Left lung (tissue), 10 donors: Measurements from ENCODE around the gene PPP1R9B. TPM values are rescaled to one million over a fixed set of nuclear protein-coding genes. Genes with fewer than 3 reads are reported as not detected.
A peak's percentile ranks its signal among the peaks of the same experiment; 100 is the strongest.

Experiments
- ATAC-seq: fragments of 200-7000 bp; cut with Tn5 transposase; one replicate; pipeline ENCODE4 v1.9.1; 2020; ENCODE audit warnings: moderate library complexity
- DNase-seq, 4 donors: peaks; one replicate each; pipeline ENCODE4 v3.0.0-alpha.2; 2013 to 2020
- H3K27ac ChIP-seq, 2 donors: fragments of 200-600 bp; sonication (generic) in 1 of 2; one replicate each; pipeline versions ENCODE4 v1.5.0 to v1.8.0; 2020 to 2021
- H3K27me3 ChIP-seq, 2 donors: fragments of 200-600 bp; sonication (generic) in 1 of 2; one replicate each; pipeline versions ENCODE4 v1.5.0 to v1.8.0; 2020 to 2021
- H3K36me3 ChIP-seq, 2 donors: fragments of 200-600 bp; sonication (generic) in 1 of 2; one replicate each; pipeline versions ENCODE4 v1.5.0 to v1.8.0; 2020 to 2021
- H3K4me1 ChIP-seq, 2 donors: fragments of 200-600 bp; one replicate each; pipeline ENCODE4 v1.8.0; 2021
- H3K4me3 ChIP-seq, 2 donors: fragments of 200-600 bp; sonication (generic) in 1 of 2; one replicate each; pipeline versions ENCODE4 v1.5.0 to v1.8.0; 2020 to 2021; ENCODE audit warnings: mild to moderate bottlenecking in 1 of 2
- H3K9me3 ChIP-seq, 2 donors: fragments of 200-600 bp; sonication (generic) in 1 of 2; one replicate each; pipeline versions ENCODE4 v1.5.0 to v1.8.0; 2020 to 2021
- intact Hi-C, 2 donors: fragments of 100-400 bp; cut with DNase I; formaldehyde crosslinking; loops; one replicate each; pipeline versions ENCODE4 v1.11.2 to v1.14.2; 2022
- polyA plus RNA-seq, 6 donors: library from polyadenylated mRNA; unstranded; fragments of 120-200 nt; gene quantifications; one replicate each; pipeline ENCODE4 v1.2.1, GENCODE V29; 2013; ENCODE audit not compliant: insufficient read length in 6 of 6
- total RNA-seq, 2 donors: library from RNA; stranded (reverse); fragmentation: NEBNext Ultra II Directional; extraction: Animal tissue kit (Norgen Biotek cat#: 25700); gene quantifications; one replicate each; pipeline ENCODE4 v1.2.1, GENCODE V29; 2021
- TF ChIP-seq, protein P1 (sequence below), 2 donors: fragments of 200-600 bp; sonication (generic) in 1 of 2; IDR thresholded peaks; one replicate each; pipeline versions ENCODE4 v1.5.0 to v1.8.0; 2021; ENCODE audit warnings: antibody characterized with exemption in 2 of 2
- donor health status: DM: no; HTN: yes; CAD: no.
- donor health status: DM: no; HTN: no; CAD: no.

PPP1R9B gene
- total and polyA plus RNA-seq, 8 donors = 53.4 to 86.6 (median 67.3) TPM

DNA sequence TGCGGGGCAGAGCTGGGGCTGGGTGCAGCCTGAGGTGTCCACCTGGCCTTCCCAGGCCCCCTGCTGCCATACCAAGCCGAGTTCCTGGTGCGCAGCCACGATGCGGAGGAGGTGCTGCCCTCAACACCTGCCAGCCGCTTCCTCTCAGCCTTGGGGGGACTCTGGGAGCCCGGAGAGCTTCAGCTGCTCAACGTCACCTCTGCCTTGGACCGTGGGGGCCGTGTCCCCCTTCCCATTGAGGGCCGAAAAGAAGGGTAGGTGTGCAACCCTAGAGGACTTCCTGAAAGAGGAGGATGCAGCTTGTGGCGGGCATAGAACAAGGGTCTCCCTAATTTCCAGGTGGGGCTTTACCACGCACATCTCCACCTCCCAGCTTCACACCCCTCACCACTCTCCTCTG is 17.8 kb upstream of the PPP1R9B start:
- H3K4me3 ChIP-seq = no peak overlapping the region
- ATAC-seq (no peak), DNase-seq (peak in 1 of 4 donors; percentile 58)
- H3K9me3 ChIP-seq = no peaks in the 10 kb centered on the region
- intact Hi-C loops = no loop called here
- TF ChIP-seq, protein P1, sequence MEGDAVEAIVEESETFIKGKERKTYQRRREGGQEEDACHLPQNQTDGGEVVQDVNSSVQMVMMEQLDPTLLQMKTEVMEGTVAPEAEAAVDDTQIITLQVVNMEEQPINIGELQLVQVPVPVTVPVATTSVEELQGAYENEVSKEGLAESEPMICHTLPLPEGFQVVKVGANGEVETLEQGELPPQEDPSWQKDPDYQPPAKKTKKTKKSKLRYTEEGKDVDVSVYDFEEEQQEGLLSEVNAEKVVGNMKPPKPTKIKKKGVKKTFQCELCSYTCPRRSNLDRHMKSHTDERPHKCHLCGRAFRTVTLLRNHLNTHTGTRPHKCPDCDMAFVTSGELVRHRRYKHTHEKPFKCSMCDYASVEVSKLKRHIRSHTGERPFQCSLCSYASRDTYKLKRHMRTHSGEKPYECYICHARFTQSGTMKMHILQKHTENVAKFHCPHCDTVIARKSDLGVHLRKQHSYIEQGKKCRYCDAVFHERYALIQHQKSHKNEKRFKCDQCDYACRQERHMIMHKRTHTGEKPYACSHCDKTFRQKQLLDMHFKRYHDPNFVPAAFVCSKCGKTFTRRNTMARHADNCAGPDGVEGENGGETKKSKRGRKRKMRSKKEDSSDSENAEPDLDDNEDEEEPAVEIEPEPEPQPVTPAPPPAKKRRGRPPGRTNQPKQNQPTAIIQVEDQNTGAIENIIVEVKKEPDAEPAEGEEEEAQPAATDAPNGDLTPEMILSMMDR (IDR thresholded peaks at IDR 0.05) = no peak
- H3K4me1 ChIP-seq = no peaks in the 10 kb centered on the region
- peaks cover 0 to 5% of the 10 kb centered on the region in 2 donors for H3K27me3 ChIP-seq
- no peak overlapping the region for H3K27ac ChIP-seq
- H3K36me3 ChIP-seq = no peaks in the 10 kb centered on the region

DNA sequence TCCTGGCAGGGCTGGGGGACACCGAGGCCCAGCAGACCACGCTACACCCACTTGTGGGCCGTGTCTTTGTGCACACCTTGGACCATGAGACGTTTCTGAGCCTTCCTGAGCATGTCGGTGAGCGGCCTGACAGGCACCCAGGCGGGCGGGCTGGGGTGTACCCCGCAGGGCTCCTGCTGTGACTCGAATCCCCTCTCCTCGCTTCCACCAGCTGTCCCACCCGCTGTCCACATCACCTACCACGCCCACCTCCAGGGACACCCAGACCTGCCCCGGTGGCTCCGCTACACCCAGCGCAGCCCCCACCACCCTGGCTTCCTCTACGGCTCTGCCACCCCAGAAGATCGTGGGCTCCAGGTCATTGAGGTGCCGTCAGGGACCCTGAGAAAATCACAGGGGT is 16.9 kb upstream of the PPP1R9B start:
- Histone ChIP-seq H3K4me1 (peaks cover 0 to 1% of the 10 kb centered on the region in 2 donors), H3K36me3 (no peaks in the 10 kb centered on the region), H3K4me3 (no peak overlapping the region), H3K9me3 (no peaks in the 10 kb centered on the region), H3K27ac (no peak overlapping the region), H3K27me3 (peaks cover 0 to 5% of the 10 kb centered on the region in 2 donors)
- TF ChIP-seq, protein P1 (IDR thresholded peaks at IDR 0.05) = no peak
- peak in 1 of 4 donors; percentile 63 for DNase-seq
- ATAC-seq = no peak
- intact Hi-C loops = no loop called here

DNA sequence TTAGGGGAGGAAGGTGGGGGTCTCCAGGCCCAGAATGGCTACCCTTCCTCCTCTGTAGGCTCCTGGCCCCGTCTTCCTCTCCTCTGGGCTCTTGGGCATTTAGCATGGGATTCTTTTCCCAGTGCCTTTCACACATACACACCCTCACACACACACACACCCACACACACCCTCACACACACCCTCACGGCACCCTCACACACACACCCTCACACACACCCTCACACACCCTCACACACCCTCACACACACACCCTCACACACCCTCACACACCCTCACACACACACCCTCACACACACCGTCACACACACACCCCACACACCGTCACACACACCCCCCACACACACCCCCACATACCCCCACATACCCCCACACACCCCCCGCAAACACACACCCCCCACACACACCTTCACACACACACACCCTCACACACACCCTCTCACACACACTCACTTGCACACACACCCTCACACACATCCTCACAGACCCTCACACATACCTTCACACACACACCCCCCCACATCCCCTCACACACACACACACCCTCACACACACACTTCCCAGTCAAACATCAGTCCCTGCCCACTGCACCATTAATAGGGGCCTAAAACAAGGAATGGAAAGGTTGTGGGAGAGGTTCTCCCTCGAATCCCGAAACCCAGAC is 16.2 kb upstream of the PPP1R9B start:
- Histone ChIP-seq H3K9me3 (no peaks in the 10 kb centered on the region), H3K36me3 (no peaks in the 10 kb centered on the region), H3K27me3 (peaks cover 0 to 5% of the 10 kb centered on the region in 2 donors), H3K4me1 (peaks cover 0 to 7% of the 10 kb centered on the region in 2 donors), H3K27ac (no peak overlapping the region), H3K4me3 (no peak overlapping the region)
- peak in 1 of 4 donors; percentile 10 for DNase-seq
- intact Hi-C loops = no loop called here
- ATAC-seq = no peak
- TF ChIP-seq, protein P1 (IDR thresholded peaks at IDR 0.05) = no peak

DNA sequence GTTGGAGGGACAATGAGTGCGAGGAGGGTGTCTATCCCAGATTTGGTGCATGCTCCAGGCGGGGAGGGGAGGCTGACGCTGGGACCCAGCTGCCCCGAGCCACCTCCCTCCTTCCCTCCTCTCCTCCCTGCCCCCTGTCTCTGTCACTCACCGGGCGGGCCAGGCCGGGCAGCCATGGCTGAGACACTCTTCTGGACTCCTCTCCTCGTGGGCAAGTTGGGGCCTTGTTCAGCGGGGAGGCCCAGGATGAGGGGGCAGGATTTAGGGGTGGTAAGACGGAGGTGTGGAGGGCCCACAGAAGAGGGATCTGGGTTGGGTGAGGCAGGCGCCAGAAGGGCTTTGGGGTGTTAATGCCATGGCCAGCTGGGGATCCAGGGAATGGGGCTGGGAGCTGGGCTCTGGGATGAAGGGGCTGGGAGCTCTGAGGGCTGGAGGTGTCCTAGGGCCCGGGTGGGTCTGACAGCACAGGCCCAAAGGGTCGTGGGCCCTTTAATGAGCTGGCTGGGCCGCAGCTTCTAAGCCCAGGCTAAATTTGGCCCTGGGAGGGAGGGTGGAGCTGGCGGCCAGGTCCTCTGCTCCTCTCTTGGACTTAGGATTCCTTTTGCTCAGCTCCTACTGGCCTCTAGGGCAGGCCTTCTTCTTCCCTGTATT is 15.5 kb upstream of the PPP1R9B start, which contains the start of gene SGCA:
Gene SGCA, plus strand, starts transcription at position 139 of the 651 bp plus-strand sequence. Its CDS starts 36 bp downstream, at position 175.
- Histone ChIP-seq H3K4me3 (no peak within 1 kb of the TSS), H3K27ac (no peak within 1 kb of the TSS), H3K27me3 (peaks cover 0 to 8% of the 10 kb centered on the region in 2 donors), H3K9me3 (no peaks in the 10 kb centered on the region), H3K4me1 (peaks cover 0 to 12% of the 10 kb centered on the region in 2 donors), H3K36me3 (no peaks in the 10 kb centered on the region)
- DNase-seq = peak in 1 of 4 donors; percentile 59
- ATAC-seq = no peak
- TF ChIP-seq, protein P1 (IDR thresholded peaks at IDR 0.05) = no peak
- intact Hi-C loops = no loop called here

DNA sequence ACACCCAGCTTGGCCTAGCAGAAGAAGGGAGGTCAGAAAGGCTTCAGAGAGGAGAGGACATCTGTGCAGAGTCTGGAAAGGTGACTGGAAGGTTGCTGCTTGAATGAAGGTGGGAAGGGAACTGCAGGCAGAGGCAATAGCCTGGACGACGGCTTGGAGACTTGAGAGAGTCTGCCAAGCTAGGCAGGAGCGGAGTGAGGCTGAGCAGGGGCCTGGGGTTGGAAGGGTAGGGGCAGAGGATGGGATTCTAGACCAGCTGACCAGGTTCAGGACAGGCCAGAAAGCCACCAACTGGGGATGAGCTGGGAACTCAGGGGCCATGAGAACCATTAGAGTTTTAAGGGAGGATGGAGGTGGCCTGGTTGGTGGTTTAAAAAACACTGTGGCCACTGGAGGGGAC is 15.0 kb upstream of the PPP1R9B start:
- TF ChIP-seq, protein P1 (IDR thresholded peaks at IDR 0.05) = no peak
- peaks cover 0 to 17% of the 10 kb centered on the region in 2 donors for H3K4me1 ChIP-seq
- intact Hi-C loops = no loop called here
- H3K4me3 ChIP-seq = no peak overlapping the region
- DNase-seq = peak in 1 of 4 donors; percentile 55
- no peaks in the 10 kb centered on the region for H3K9me3 ChIP-seq
- no peaks in the 10 kb centered on the region for H3K36me3 ChIP-seq
- no peak overlapping the region for H3K27ac ChIP-seq
- H3K27me3 ChIP-seq = peaks cover 0 to 13% of the 10 kb centered on the region in 2 donors
- ATAC-seq = no peak
